H1 (cell line): Measurements from ENCODE around the gene ZNF148. TPM values are rescaled to one million over a fixed set of nuclear protein-coding genes. Genes with fewer than 3 reads are reported as not detected.
A peak's percentile ranks its signal among the peaks of the same experiment; 100 is the strongest.

Source experiments
- CTCF ChIA-PET: fragments of 300-600 bp; sonication (Branson Sonifier 250); formaldehyde crosslinking; loops from one replicate; lab custom pipeline; 2021; ENCODE audit not compliant: partially characterized antibody; lab: Charles Lee
- POLR2A ChIA-PET: fragments of 300-600 bp; sonication (Branson Sonifier 250); formaldehyde crosslinking; loops from one replicate; lab custom pipeline; 2021; ENCODE audit warnings: inconsistent platforms; ENCODE audit not compliant: partially characterized antibody; lab: Charles Lee
- DNase-seq, 2 experiments: peaks; one replicate each; pipeline versions ENCODE4 v3.0.0 to v3.0.0-alpha.2; 2010 to 2022; ENCODE audit warnings: low spot score in 2 of 2, low read depth in 1 of 2, mixed read lengths in 1 of 2
- FAIRE-seq: peaks from 2 replicates; lab custom pipeline; 2011; peaks lifted over from hg19 to GRCh38; lab: Jason Lieb, UNC
- H2AFZ ChIP-seq: 2 replicates; pipeline ENCODE4 v1.8.1; 2012; ENCODE audit warnings: low read length, inconsistent platforms
- H2AK5ac ChIP-seq: 2 replicates; pipeline ENCODE4 v1.6.1; 2013; ENCODE audit warnings: low read depth, low read length
- H2BK120ac ChIP-seq: replicated peaks from 2 replicates; pipeline ENCODE3; 2013; ENCODE audit warnings: low read depth, low read length, inconsistent platforms
- H2BK12ac ChIP-seq: 2 replicates; pipeline ENCODE4 v1.6.1; 2013; ENCODE audit warnings: low read depth, low read length
- H2BK15ac ChIP-seq: 2 replicates; pipeline ENCODE4 v1.6.1; 2013; ENCODE audit warnings: low read length
- H2BK20ac ChIP-seq: 2 replicates; pipeline ENCODE4 v1.6.1; 2013; ENCODE audit warnings: low read length
- H2BK5ac ChIP-seq: 2 replicates; pipeline ENCODE4 v1.6.1; 2013; ENCODE audit warnings: low read depth, low read length
- H3K14ac ChIP-seq: 2 replicates; pipeline ENCODE4 v1.6.1; 2013; ENCODE audit warnings: inconsistent platforms; ENCODE audit not compliant: insufficient read length
- H3K18ac ChIP-seq: 2 replicates; pipeline ENCODE4 v1.6.1; 2013; ENCODE audit warnings: low read length; ENCODE audit errors: extremely low read depth
- H3K23ac ChIP-seq: 2 replicates; pipeline ENCODE4 v1.6.1; 2013; ENCODE audit warnings: inconsistent platforms; ENCODE audit not compliant: insufficient read length
- H3K23me2 ChIP-seq: 2 replicates; pipeline ENCODE4 v1.6.1; 2013; ENCODE audit warnings: low read depth, low read length
- H3K27ac ChIP-seq: 2 replicates; pipeline ENCODE4 v1.6.1; 2011; ENCODE audit warnings: low read depth, low read length, inconsistent platforms
- H3K27me3 ChIP-seq, 4 experiments: replicated peaks in 1 of 4; 1 replicate in 1 of 4; 2 replicates in 3 of 4; pipeline versions ENCODE4 v1.6.1 to v1.8.1; 2011 to 2013; ENCODE audit warnings: low read length in 3 of 4, mild to moderate bottlenecking in 3 of 4, inconsistent platforms in 2 of 4, mixed read lengths in 2 of 4, moderate library complexity in 1 of 4; ENCODE audit not compliant: control insufficient read depth in 3 of 4, insufficient read depth in 3 of 4; ENCODE audit errors: extremely low read depth in 1 of 4
- H3K36me3 ChIP-seq, 4 experiments: 2 replicates each; pipeline versions ENCODE4 v1.6.1 to v1.8.1; 2011 to 2013; ENCODE audit warnings: mild to moderate bottlenecking in 4 of 4, low read length in 3 of 4, moderate library complexity in 2 of 4, control low read depth in 1 of 4, inconsistent platforms in 1 of 4; ENCODE audit not compliant: insufficient read depth in 4 of 4, control insufficient read depth in 2 of 4
- H3K4ac ChIP-seq: replicated peaks from 2 replicates; pipeline ENCODE3; 2013; ENCODE audit warnings: low read length, low read depth, mixed read lengths, inconsistent platforms; ENCODE audit not compliant: insufficient read length
- H3K4me1 ChIP-seq, 4 experiments: replicated peaks in 1 of 4; 1 replicate in 1 of 4; 2 replicates in 3 of 4; pipeline versions ENCODE4 v1.6.1 to v1.8.1; 2011 to 2013; ENCODE audit warnings: low read length in 3 of 4, inconsistent platforms in 2 of 4, mixed read lengths in 1 of 4; ENCODE audit not compliant: insufficient read depth in 4 of 4, control insufficient read depth in 3 of 4
- H3K4me2 ChIP-seq, 2 experiments: 2 replicates each; pipeline versions ENCODE4 v1.6.1 to v1.8.1; 2011 to 2013; ENCODE audit warnings: low read depth in 2 of 2, low read length in 2 of 2, control low read depth in 1 of 2, inconsistent platforms in 1 of 2, mild to moderate bottlenecking in 1 of 2; ENCODE audit not compliant: insufficient read depth in 1 of 2
- H3K4me3 ChIP-seq, 4 experiments: fragments of 200-600, 300-600 bp in 1 of 4; sonication (generic), shearing (Covaris generic), sonication (Bioruptor Twin) in 1 of 4; 2 replicates each; pipeline versions ENCODE4 v1.5.1 to v1.8.1; 2011 to 2016; ENCODE audit warnings: low read length in 4 of 4, low read depth in 3 of 4, control low read depth in 2 of 4, inconsistent platforms in 2 of 4, mild to moderate bottlenecking in 2 of 4, mixed read lengths in 1 of 4, moderate library complexity in 1 of 4; ENCODE audit not compliant: insufficient read depth in 2 of 4; ENCODE audit errors: extremely low read depth in 1 of 4
- H3K56ac ChIP-seq: replicated peaks from 2 replicates; pipeline ENCODE3; 2013; ENCODE audit warnings: low read depth, mild to moderate bottlenecking, mixed read lengths, low read length, inconsistent platforms; ENCODE audit not compliant: insufficient read length
- H3K79me1 ChIP-seq: 2 replicates; pipeline ENCODE4 v1.6.1; 2013; ENCODE audit warnings: low read depth, low read length, control low read depth
- H3K79me2 ChIP-seq, 2 experiments: 2 replicates each; pipeline versions ENCODE4 v1.6.1 to v1.8.1; 2012 to 2013; ENCODE audit warnings: low read length in 2 of 2, mild to moderate bottlenecking in 2 of 2, inconsistent platforms in 1 of 2; ENCODE audit not compliant: insufficient read depth in 2 of 2, control insufficient read depth in 1 of 2
- H3K9ac ChIP-seq, 4 experiments: replicated peaks in 1 of 4; 1 replicate in 1 of 4; 2 replicates in 3 of 4; pipeline versions ENCODE4 v1.6.1 to v1.8.1; 2011 to 2013; ENCODE audit warnings: low read depth in 3 of 4, low read length in 3 of 4, control low read depth in 2 of 4, mild to moderate bottlenecking in 2 of 4, moderate library complexity in 2 of 4, inconsistent platforms in 1 of 4; ENCODE audit errors: extremely low read depth in 1 of 4
- H3K9me3 ChIP-seq, 2 experiments: 2 replicates each; pipeline versions ENCODE4 v1.6.1 to v1.8.1; 2012 to 2013; ENCODE audit warnings: mild to moderate bottlenecking in 2 of 2, moderate library complexity in 2 of 2, control low read depth in 1 of 2, inconsistent platforms in 1 of 2, low read depth in 1 of 2, low read length in 1 of 2, mixed read lengths in 1 of 2; ENCODE audit not compliant: insufficient read depth in 2 of 2
- H4K20me1 ChIP-seq, 2 experiments: replicated peaks in 1 of 2; 2 replicates each; pipeline versions ENCODE3 to v1.8.1; 2011 to 2013; ENCODE audit warnings: inconsistent platforms in 2 of 2, low read length in 2 of 2, mild to moderate bottlenecking in 1 of 2; ENCODE audit not compliant: insufficient read depth in 2 of 2, control insufficient read depth in 1 of 2
- H4K5ac ChIP-seq: 2 replicates; pipeline ENCODE4 v1.6.1; 2013; ENCODE audit warnings: low read length, low read depth, mixed read lengths, inconsistent platforms; ENCODE audit not compliant: insufficient read length
- H4K8ac ChIP-seq: 2 replicates; pipeline ENCODE4 v1.8.0; 2013; ENCODE audit warnings: mild to moderate bottlenecking, moderate library complexity, low read length, inconsistent platforms; ENCODE audit not compliant: insufficient read depth; ENCODE audit errors: extremely low read depth
- H4K91ac ChIP-seq: replicated peaks from 2 replicates; pipeline ENCODE3; 2013; ENCODE audit warnings: low read length, mixed read lengths, inconsistent platforms; ENCODE audit not compliant: insufficient read length
- BRCA1 ChIP-seq: IDR thresholded peaks from 2 replicates; pipeline ENCODE4 v1.6.1; 2012; ENCODE audit warnings: low read depth, low read length, improper control_type of control experiment
- GTF2F1 ChIP-seq: IDR thresholded peaks from 2 replicates; pipeline ENCODE4 v1.6.1; 2012; ENCODE audit warnings: low read depth, low read length, improper control_type of control experiment, borderline replicate concordance
- HDAC6 ChIP-seq: IDR thresholded peaks from one replicate; pipeline ENCODE4 v1.7.1; 2012; ENCODE audit warnings: low read depth, mild to moderate bottlenecking, inconsistent platforms, low read length, moderate library complexity
- KDM4A ChIP-seq: IDR thresholded peaks from one replicate; pipeline ENCODE4 v1.7.1; 2012; ENCODE audit warnings: low read depth, mild to moderate bottlenecking, moderate library complexity, low read length, inconsistent platforms; ENCODE audit not compliant: severe bottlenecking
- MAFK ChIP-seq: IDR thresholded peaks from 2 replicates; pipeline ENCODE4 v1.6.1; 2012; ENCODE audit warnings: low read depth, mild to moderate bottlenecking, improper control_type of control experiment, low read length
- POLR2A ChIP-seq, 2 experiments: IDR thresholded peaks; 1 replicate in 1 of 2; 2 replicates in 1 of 2; pipeline ENCODE4 v1.6.1; 2011; ENCODE audit warnings: low read depth in 2 of 2, low read length in 2 of 2, mild to moderate bottlenecking in 2 of 2; ENCODE audit errors: control extremely low read depth in 1 of 2
- POLR2AphosphoS5 ChIP-seq: IDR thresholded peaks from 2 replicates; pipeline ENCODE4 v1.6.1; 2011; ENCODE audit warnings: low read depth, low read length
- RBBP5 ChIP-seq: IDR thresholded peaks from 2 replicates; pipeline ENCODE4 v1.7.1; 2012; ENCODE audit warnings: low read depth, mild to moderate bottlenecking, inconsistent platforms, low read length, moderate library complexity, borderline replicate concordance
- RFX5 ChIP-seq: IDR thresholded peaks from 2 replicates; pipeline ENCODE4 v1.6.1; 2011; ENCODE audit warnings: low read depth, low read length, improper control_type of control experiment, borderline replicate concordance
- SP4 ChIP-seq: IDR thresholded peaks from 2 replicates; pipeline ENCODE4 v1.6.1; 2012; ENCODE audit warnings: low read length, inconsistent platforms
- ZNF274 ChIP-seq: IDR thresholded peaks from 2 replicates; pipeline ENCODE4 v1.7.0; 2012; ENCODE audit warnings: low read length, borderline replicate concordance; ENCODE audit errors: extremely low read depth
- WGBS, 2 experiments: shearing (Covaris generic) in 1 of 2; methylation state at CpG; one replicate each; pipeline versions ENCODE4 v1.1.6 to v1.1.7; 2013 to 2015; ENCODE audit warnings: low lambda C conversion rate in 2 of 2, mixed read lengths in 2 of 2, inconsistent platforms in 1 of 2, low coverage in 1 of 2, missing lambda C conversion rate in 1 of 2; ENCODE audit not compliant: insufficient replicate concordance in 2 of 2, insufficient coverage in 1 of 2, insufficient read length in 1 of 2; ENCODE audit errors: extremely low coverage in 1 of 2, missing lambda C conversion rate in 1 of 2; 5-methylcytosine and 5-hydroxymethylcytosine counted together
- polyA plus RNA-seq, 7 experiments: library from polyadenylated mRNA; depleted of rRNA in 3 of 7; stranded (reverse) in 5 of 7; unstranded in 2 of 7; fragments of >200 nt in 5 of 7; fragments of 200-250 nt in 2 of 7; gene quantifications; 1 replicate in 5 of 7; 2 replicates in 1 of 7; 4 replicates in 1 of 7; pipeline versions ENCODE4 v1.2.1 to v1.2.3, GENCODE V29; 2011 to 2013; ENCODE audit warnings: missing spikeins in 2 of 7, mixed read lengths in 2 of 7
- total RNA-seq: library from RNA; stranded (reverse); fragmentation: NEBNext Ultra II Directional; extraction: Animal tissue kit (Norgen Biotek cat#: 25700); gene quantifications from 2 replicates; pipeline ENCODE4 v1.2.1, GENCODE V29; 2021
- TF ChIP-seq, protein P1 (sequence below), 3 experiments: IDR thresholded peaks; 1 replicate in 2 of 3; 2 replicates in 1 of 3; pipeline versions ENCODE4 v1.5.1 to v1.6.1; 2011; ENCODE audit warnings: low read length in 3 of 3, mild to moderate bottlenecking in 3 of 3, inconsistent platforms in 2 of 3, low read depth in 1 of 3, moderate library complexity in 1 of 3; ENCODE audit not compliant: insufficient read depth in 1 of 3; ENCODE audit errors: control extremely low read depth in 1 of 3

ZNF148 gene
- total and polyA plus RNA-seq, 2 of the 8 experiments (the other 6 are each of a cell fraction or from before 2014, with no cell fraction given) = 3.7 to 22.6 TPM

DNA sequence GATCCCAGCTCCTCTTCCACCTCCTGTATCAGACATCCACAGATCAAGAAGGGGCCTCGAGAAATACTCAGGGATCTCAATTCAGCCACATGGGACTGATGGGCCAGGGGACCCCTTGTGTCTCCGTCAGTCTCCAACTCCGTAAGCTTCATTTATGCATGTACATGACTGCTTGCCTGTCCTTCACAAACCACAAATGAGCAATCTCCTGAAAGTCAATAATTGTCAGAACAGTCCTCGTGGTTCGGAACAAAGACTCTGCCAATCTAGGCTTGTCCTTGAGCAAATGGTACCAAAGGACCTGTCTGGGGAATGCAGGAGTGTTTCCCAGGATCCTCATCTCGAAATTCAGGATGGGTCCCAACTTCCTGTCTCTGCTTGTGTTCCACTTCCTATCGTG is 183.4 kb downstream of the ZNF148 start:
- Histone ChIP-seq H2BK12ac (no peak overlapping the region), H4K8ac (no peak overlapping the region), H2BK5ac (no peak overlapping the region), H2AK5ac (peak overlapping the region; percentile 28; the same call in 1 of the 2 replicates), H3K27ac (no peak overlapping the region), H4K91ac (no peak overlapping the region), H3K4ac (no peak overlapping the region), H3K18ac (no peak overlapping the region), H2BK20ac (peak overlapping the region; percentile 11; the same call in 1 of the 2 replicates), H3K56ac (no peak overlapping the region), H4K5ac (no peak overlapping the region), H3K14ac (no peak overlapping the region), H3K27me3 (no peaks in the 10 kb centered on the region), H3K4me3 (no peak overlapping the region), H3K9ac (no peak overlapping the region), H2BK120ac (no peak overlapping the region), H3K23ac (no peak overlapping the region), H2AFZ (no peak overlapping the region), H3K79me1 (no peaks in the 10 kb centered on the region), H2BK15ac (peak overlapping the region; percentile 24; the same call in 1 of the 2 replicates), H3K23me2 (no peaks in the 10 kb centered on the region), H4K20me1 (no peaks in the 10 kb centered on the region), H3K36me3 (peaks cover 0 to 10% (median 2%) of the 10 kb centered on the region in 4 experiments; a peak in 3 of 8 replicates), H3K4me2 (no peak overlapping the region), H3K9me3 (no peaks in the 10 kb centered on the region; a peak in 1 of 4 replicates), H3K79me2 (no peaks in the 10 kb centered on the region), H3K4me1 (peaks cover 3 to 16% (median 10%) of the 10 kb centered on the region in 4 experiments)
- WGBS, 2 experiments = 91% methylated on average over 7 of the region's 7 CpGs; no CpG with 5 or more reads in 1 of the 2 experiments
- no peak for TF ChIP-seq MAFK
- TF ChIP-seq ZNF274 = no peak
- TF ChIP-seq SP4 = no peak
- no peak for TF ChIP-seq KDM4A
- TF ChIP-seq RBBP5 = no peak
- TF ChIP-seq HDAC6 = no peak
- TF ChIP-seq, protein P1, sequence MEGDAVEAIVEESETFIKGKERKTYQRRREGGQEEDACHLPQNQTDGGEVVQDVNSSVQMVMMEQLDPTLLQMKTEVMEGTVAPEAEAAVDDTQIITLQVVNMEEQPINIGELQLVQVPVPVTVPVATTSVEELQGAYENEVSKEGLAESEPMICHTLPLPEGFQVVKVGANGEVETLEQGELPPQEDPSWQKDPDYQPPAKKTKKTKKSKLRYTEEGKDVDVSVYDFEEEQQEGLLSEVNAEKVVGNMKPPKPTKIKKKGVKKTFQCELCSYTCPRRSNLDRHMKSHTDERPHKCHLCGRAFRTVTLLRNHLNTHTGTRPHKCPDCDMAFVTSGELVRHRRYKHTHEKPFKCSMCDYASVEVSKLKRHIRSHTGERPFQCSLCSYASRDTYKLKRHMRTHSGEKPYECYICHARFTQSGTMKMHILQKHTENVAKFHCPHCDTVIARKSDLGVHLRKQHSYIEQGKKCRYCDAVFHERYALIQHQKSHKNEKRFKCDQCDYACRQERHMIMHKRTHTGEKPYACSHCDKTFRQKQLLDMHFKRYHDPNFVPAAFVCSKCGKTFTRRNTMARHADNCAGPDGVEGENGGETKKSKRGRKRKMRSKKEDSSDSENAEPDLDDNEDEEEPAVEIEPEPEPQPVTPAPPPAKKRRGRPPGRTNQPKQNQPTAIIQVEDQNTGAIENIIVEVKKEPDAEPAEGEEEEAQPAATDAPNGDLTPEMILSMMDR (IDR thresholded peaks at IDR 0.05; ENCODE audit: control extremely low read depth in 1 of 3, insufficient read depth in 1 of 3, low read depth in 1 of 3, low read length in 3 of 3) = no peak
- TF ChIP-seq RFX5 = no peak
- TF ChIP-seq BRCA1 = no peak
- TF ChIP-seq POLR2AphosphoS5 = no peak
- no peak for TF ChIP-seq GTF2F1
- no peak for TF ChIP-seq POLR2A (IDR thresholded peaks at IDR 0.05; ENCODE audit: control extremely low read depth in 1 of 2, low read depth in 2 of 2, low read length in 2 of 2)
- FAIRE-seq (peak; percentile 13), DNase-seq (no peak)
- POLR2A ChIA-PET = interaction anchor here (1.4 kb wide), 1 partner anchor 38 kb away, joined by 4 read pairs; no protein-coding TSS in a partner anchor
- CTCF ChIA-PET = interaction anchor here (0.5 to 3.2 kb wide), 9 partner anchors 10 to 245 kb away, joined by 3 to 17 read pairs (median 3); no protein-coding TSS in a partner anchor
